Urothelium cell line (cell line): ENCODE results near the gene MICAL2.
A peak's percentile ranks its signal among the peaks of the same experiment; 100 is the strongest.

Experiments used
- DNase-seq: peaks from one replicate; pipeline ENCODE4 v3.0.0; 2011; ENCODE audit warnings: low spot score, mixed read lengths
- FAIRE-seq: peaks from 2 replicates; lab custom pipeline; 2011; peaks lifted over from hg19 to GRCh38; lab: Jason Lieb, UNC

The MICAL2 gene

GRCh38 chr11:12110201-12110713, at the start of gene MICAL2:
Gene MICAL2 (plus strand): TSS chr11:12110590. CDS start chr11:12162156, 51,566 bp downstream.
- DNase-seq = peak; percentile 98
- FAIRE-seq = peak; percentile 40

GRCh38 chr11:12061851-12062560, 48.4 kb upstream of the MICAL2 start:
- FAIRE-seq (no peak), DNase-seq (no peak)

- DNase-seq (no peak), FAIRE-seq (no peak)
Observed at GRCh38 chr11:12063251-12063650, 47.1 kb upstream of the MICAL2 start.

GRCh38 chr11:12064136-12064953, 46.0 kb upstream of the MICAL2 start:
- FAIRE-seq = no peak

GRCh38 chr11:12064954-12065280, 45.5 kb upstream of the MICAL2 start:
- DNase-seq = no peak
- FAIRE-seq = no peak

More at GRCh38 chr11:12064136-12064953, 46.0 kb upstream of the MICAL2 start:
- DNase-seq = no peak

GRCh38 chr11:12066056-12066798, 44.2 kb upstream of the MICAL2 start:
- DNase-seq (peak; percentile 85), FAIRE-seq (peak; percentile 80)

- DNase-seq = no peak
Observed at GRCh38 chr11:12066799-12067508, 43.4 kb upstream of the MICAL2 start.

GRCh38 chr11:12067796-12068357, 42.5 kb upstream of the MICAL2 start:
- no peak for FAIRE-seq
- DNase-seq = no peak

More at GRCh38 chr11:12066799-12067508, 43.4 kb upstream of the MICAL2 start:
- FAIRE-seq = peak; percentile 86

- no peak for FAIRE-seq
Observed at GRCh38 chr11:12069066-12069676, 41.2 kb upstream of the MICAL2 start.

GRCh38 chr11:12070446-12071267, 39.7 kb upstream of the MICAL2 start:
- FAIRE-seq (no peak), DNase-seq (no peak)

More at GRCh38 chr11:12069066-12069676, 41.2 kb upstream of the MICAL2 start:
- no peak for DNase-seq

GRCh38 chr11:12071574-12071973, 38.8 kb upstream of the MICAL2 start:
- DNase-seq (no peak), FAIRE-seq (no peak)

GRCh38 chr11:12073436-12073835, 37.0 kb upstream of the MICAL2 start:
- DNase-seq (no peak), FAIRE-seq (peak; percentile 23)

- DNase-seq (no peak), FAIRE-seq (no peak)
Observed at GRCh38 chr11:12073886-12074285, 36.5 kb upstream of the MICAL2 start.

GRCh38 chr11:12074529-12075195, 35.7 kb upstream of the MICAL2 start:
- peak; percentile 52 for FAIRE-seq
- no peak for DNase-seq

GRCh38 chr11:12075291-12075690, 35.1 kb upstream of the MICAL2 start:
- FAIRE-seq (no peak), DNase-seq (no peak)

- FAIRE-seq = peak; percentile 70
- DNase-seq = peak; percentile 90
Observed at GRCh38 chr11:12075822-12076821, 34.3 kb upstream of the MICAL2 start.
